ENCODE results near the gene HMGCS2. TPM values are rescaled to one million over a fixed set of nuclear protein-coding genes. Genes with fewer than 3 reads are reported as not detected.

The HMGCS2 gene
- polyA plus RNA-seq, 1 of the 3 experiments (the other 2 are of a cell fraction), result not detected

GRCh38 chr1:119781434-119782210 is 12.9 kb upstream of the HMGCS2 start:
- no peaks in the 10 kb centered on the region for H3K36me3 ChIP-seq (replicated peaks in 1 of 2; ENCODE audit: control insufficient read depth in 1 of 2, insufficient read depth in 2 of 2, low read length in 1 of 2)
- WGBS (ENCODE audit: low lambda C conversion rate), result 80% methylated on average over 11 of the region's 11 CpGs
- H3K79me2 ChIP-seq (ENCODE audit: insufficient read depth), result no peaks in the 10 kb centered on the region
- no peak overlapping the region for H2AFZ ChIP-seq (ENCODE audit: low read depth)
- no peaks in the 10 kb centered on the region for H3K9me2 ChIP-seq
- H3F3A ChIP-seq (replicated peaks; ENCODE audit: insufficient read depth), result no peaks in the 10 kb centered on the region
- DNase-seq, result no peak
- H3K9ac ChIP-seq, result no peak overlapping the region
- H3K4me2 ChIP-seq, result no peak overlapping the region
- TF ChIP-seq RCOR1 (IDR thresholded peaks at IDR 0.05; ENCODE audit: low read length) (no peak), ELF1 (IDR thresholded peaks at IDR 0.05) (no peak), SIN3A (IDR thresholded peaks at IDR 0.05; ENCODE audit: borderline replicate concordance, low read depth, low read length) (no peak), FOXM1 (IDR thresholded peaks at IDR 0.05; ENCODE audit: low read depth) (no peak), ZBTB33 (IDR thresholded peaks at IDR 0.05; ENCODE audit: borderline replicate concordance, low read depth) (no peak), GABPA (IDR thresholded peaks at IDR 0.05; ENCODE audit: low read depth) (no peak), CHD2 (IDR thresholded peaks at IDR 0.05; ENCODE audit: low read length, partially characterized antibody) (no peak), JUND (IDR thresholded peaks at IDR 0.05) (no peak), RXRA (IDR thresholded peaks at IDR 0.05; ENCODE audit: borderline replicate concordance, low read depth) (no peak), RFX5 (IDR thresholded peaks at IDR 0.05; ENCODE audit: low read length) (no peak), CTCF (IDR thresholded peaks at IDR 0.05) (no peak; the same call in 1 of the 2 replicates), TAF1 (IDR thresholded peaks at IDR 0.05; ENCODE audit: borderline replicate concordance, low read depth, low read length) (no peak), POLR2AphosphoS5 (IDR thresholded peaks at IDR 0.05; ENCODE audit: low read depth, low read length) (no peak), MXI1 (IDR thresholded peaks at IDR 0.05; ENCODE audit: low read depth, low read length) (no peak)
- TF ChIP-seq, protein P1, sequence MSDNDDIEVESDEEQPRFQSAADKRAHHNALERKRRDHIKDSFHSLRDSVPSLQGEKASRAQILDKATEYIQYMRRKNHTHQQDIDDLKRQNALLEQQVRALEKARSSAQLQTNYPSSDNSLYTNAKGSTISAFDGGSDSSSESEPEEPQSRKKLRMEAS (IDR thresholded peaks at IDR 0.05; ENCODE audit: low read depth), result no peak
- CTCF ChIA-PET, result interaction anchor here (1.7 to 3.1 kb wide), 2 partner anchors 28 to 38 kb away, joined by 6 to 18 read pairs; no protein-coding TSS in a partner anchor
- no peaks in the 10 kb centered on the region for H4K20me1 ChIP-seq (ENCODE audit: insufficient read depth)
- H3K27ac ChIP-seq (ENCODE audit: low read depth in 2 of 2, low read length in 1 of 2), result no peak overlapping the region
- peaks cover 0 to 5% of the 10 kb centered on the region in 2 experiments; a peak in 1 of 4 replicates for H3K4me1 ChIP-seq (ENCODE audit: control insufficient read depth in 1 of 2, insufficient read depth in 2 of 2, low read depth in 1 of 2, low read length in 1 of 2)
- no peak overlapping the region for H3K4me3 ChIP-seq (ENCODE audit: low read depth in 2 of 2, low read length in 1 of 2)
- peaks cover 4% of the 10 kb centered on the region; the same call in 1 of the 2 replicates for H3K27me3 ChIP-seq (ENCODE audit: insufficient read depth)
- no peaks in the 10 kb centered on the region for H3K9me3 ChIP-seq
- POLR2A ChIA-PET, result no interaction called here

Data from SK-N-SH (cell line).